GM12891 (cell line): ENCODE results near the gene HLA-F.

Experiments used
- DNase-seq: peaks from one replicate; pipeline ENCODE4 v3.0.0; 2011; ENCODE audit warnings: low spot score; ENCODE audit not compliant: insufficient read length
- FAIRE-seq: peaks from 2 replicates; lab custom pipeline; 2011; peaks lifted over from hg19 to GRCh38; lab: Jason Lieb, UNC
- PAX5 ChIP-seq: IDR thresholded peaks from 2 replicates; pipeline ENCODE4 v1.6.1; 2011; ENCODE audit warnings: low read length, moderate library complexity, mild to moderate bottlenecking; ENCODE audit not compliant: insufficient read depth, severe bottlenecking
- POLR2A ChIP-seq: IDR thresholded peaks from 2 replicates; pipeline ENCODE4 v1.6.1; 2011; ENCODE audit warnings: low read depth, low read length, control low read depth
- POLR2AphosphoS5 ChIP-seq: IDR thresholded peaks from 2 replicates; pipeline ENCODE4 v1.6.1; 2011; ENCODE audit warnings: low read depth, low read length, control low read depth
- POU2F2 ChIP-seq: IDR thresholded peaks from 2 replicates; pipeline ENCODE4 v1.6.1; 2011; ENCODE audit warnings: low read depth, mild to moderate bottlenecking, control low read depth, low read length, moderate library complexity
- SPI1 ChIP-seq: IDR thresholded peaks from 2 replicates; pipeline ENCODE4 v1.6.1; 2011; ENCODE audit warnings: low read depth, low read length, control low read depth
- TAF1 ChIP-seq: IDR thresholded peaks from 2 replicates; pipeline ENCODE4 v1.6.1; 2011; ENCODE audit warnings: low read depth, low read length, control low read depth

Gene HLA-F

DNA sequence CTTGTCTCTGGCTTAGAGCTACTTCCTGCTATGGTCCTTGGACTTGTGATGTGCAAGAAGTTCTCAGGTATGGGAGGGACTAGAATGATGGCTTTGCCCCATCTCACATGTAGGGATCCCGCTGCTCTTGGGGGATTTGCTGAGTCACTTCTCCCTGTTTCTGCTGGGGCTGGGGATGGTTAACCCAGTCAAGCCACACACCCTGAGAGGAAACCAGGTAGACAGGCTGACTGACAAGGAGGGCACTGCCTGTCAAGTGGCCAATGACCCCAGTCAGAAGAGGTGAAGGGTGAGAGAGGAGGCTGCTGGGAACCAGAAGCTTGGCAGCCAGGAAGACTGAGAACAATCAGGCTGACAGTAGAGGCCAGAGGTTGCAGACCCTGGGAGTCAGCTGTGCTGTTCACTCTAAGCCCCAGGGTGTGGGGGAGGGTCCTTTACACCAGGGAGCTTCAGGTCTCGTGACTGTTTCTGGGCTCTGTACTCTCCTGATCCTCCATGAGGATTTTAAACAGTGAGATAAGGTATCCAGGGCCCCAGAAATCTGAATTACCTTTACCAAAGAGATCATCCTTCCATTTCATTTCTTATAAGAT is 34.6 kb downstream of the HLA-F start:
- DNase-seq (no peak), FAIRE-seq (no peak)
- TF ChIP-seq SPI1, result no peak
- TF ChIP-seq POU2F2, result no peak
- no peak for TF ChIP-seq TAF1
- no peak for TF ChIP-seq PAX5
- TF ChIP-seq POLR2AphosphoS5, result no peak
- TF ChIP-seq POLR2A, result no peak

DNA sequence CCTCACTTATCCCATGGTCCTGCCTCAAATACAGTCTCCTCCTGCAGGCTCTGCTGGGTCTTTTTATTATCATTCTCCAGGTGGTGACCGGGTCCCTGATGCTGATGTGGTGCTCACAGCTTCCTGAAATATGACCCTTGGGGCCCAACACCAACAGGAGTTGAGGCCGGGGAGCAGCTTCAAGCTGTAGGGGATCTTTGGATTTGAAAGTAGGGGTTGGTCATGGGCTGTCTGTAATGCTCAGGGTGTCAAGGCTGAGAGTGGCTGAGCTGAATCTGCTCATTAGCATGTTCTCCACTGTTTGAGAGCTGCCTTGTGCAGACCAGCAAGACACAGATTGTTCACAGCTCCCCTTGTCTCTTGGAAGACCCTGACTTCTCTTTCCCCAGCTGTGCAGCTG is 35.5 kb downstream of the HLA-F start:
- FAIRE-seq (no peak), DNase-seq (no peak)
- no peak for TF ChIP-seq SPI1
- no peak for TF ChIP-seq TAF1
- no peak for TF ChIP-seq POLR2A
- TF ChIP-seq POU2F2, result no peak
- TF ChIP-seq POLR2AphosphoS5, result no peak
- no peak for TF ChIP-seq PAX5

DNA sequence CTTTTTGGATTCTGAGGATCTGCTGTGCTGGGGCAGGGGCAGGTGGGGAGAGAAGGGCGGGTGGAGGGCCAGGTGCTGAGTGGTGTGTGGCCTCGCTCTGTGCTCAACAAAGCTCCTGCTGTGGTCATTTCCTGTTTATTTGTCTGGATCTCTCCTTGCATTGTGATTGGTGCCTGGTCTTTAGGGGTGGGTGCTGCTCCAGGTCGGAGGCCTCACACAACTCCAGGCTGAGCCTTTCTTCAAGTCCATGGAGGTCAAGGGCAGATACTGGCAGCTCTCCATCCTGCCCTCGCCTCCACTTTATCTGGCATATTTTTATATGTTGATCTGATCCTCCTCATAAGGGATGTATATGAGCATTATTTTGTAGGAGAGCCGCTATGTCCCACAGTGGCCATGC is 36.2 kb downstream of the HLA-F start:
- TF ChIP-seq SPI1, result no peak
- DNase-seq (no peak), FAIRE-seq (no peak)

DNA sequence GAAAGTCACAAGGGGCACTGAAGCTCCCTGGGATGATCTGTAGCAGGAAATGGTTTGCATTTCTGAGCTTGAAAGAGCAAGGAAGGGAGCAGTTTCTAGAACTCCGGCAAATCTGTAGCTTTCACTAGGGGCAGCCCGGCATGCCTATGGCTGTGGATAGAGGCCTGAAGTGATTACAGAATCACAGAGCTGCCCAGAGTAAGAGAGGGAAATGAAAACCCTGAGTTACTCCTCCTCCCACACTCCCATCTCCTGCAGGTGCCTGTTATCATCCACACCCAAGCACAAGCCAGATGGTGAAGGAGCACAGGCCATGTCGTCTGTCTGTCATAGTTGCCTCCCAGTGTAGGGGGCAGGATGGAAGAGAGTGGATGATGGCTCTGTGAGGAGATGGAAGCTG is 37.1 kb downstream of the HLA-F start:
- TF ChIP-seq POU2F2, result no peak
- TF ChIP-seq PAX5, result no peak
- no peak for TF ChIP-seq POLR2AphosphoS5
- no peak for TF ChIP-seq POLR2A
- no peak for TF ChIP-seq TAF1
- TF ChIP-seq SPI1, result no peak
- FAIRE-seq (peak; percentile 48), DNase-seq (no peak)

DNA sequence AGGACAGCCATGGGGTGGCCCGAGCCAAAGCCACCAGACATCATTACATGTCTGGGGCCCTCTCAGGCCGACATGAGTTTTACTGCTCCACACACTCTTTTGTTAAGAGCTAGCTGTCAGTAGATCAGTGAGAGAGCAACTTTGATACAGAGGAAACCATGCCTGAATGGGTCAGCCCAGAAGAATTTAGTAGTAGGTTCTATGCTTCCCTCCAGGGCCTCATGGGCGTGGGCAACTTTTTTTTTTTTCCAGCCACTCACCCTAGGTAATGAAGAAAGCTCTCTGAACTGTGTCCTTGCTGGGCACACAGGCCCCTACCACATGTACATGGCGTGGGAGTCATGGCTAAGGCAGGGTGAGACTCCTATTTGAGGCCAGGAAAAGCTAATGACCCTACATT is 38.8 kb downstream of the HLA-F start:
- DNase-seq, result no peak
- no peak for FAIRE-seq
- TF ChIP-seq POLR2A, result no peak
- TF ChIP-seq PAX5, result no peak
- no peak for TF ChIP-seq POU2F2
- no peak for TF ChIP-seq POLR2AphosphoS5
- TF ChIP-seq TAF1, result no peak
- TF ChIP-seq SPI1, result no peak

DNA sequence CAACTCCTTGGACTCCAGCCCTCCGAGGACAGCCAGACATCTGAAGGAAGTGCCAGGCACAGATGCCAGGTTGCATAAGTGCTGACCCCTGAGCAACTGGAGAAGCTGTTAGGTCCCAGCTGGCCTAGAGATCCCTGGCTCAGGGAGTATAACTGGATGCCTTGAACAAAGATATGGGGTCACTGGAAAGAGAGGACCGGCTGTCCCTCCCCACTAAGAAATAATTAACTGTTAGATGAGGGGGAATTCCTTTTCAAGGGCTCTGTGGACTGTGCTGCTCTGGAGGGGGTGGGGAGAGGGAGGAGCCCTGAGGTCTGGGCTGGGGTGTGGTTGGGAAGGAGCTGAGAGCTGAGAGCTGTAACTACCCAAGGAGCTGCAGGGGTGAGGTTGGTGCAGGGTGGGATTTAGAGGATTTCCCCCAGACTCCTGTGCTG is 39.6 kb downstream of the HLA-F start:
- no peak for TF ChIP-seq TAF1
- no peak for TF ChIP-seq PAX5
- no peak for TF ChIP-seq POLR2A
- no peak for TF ChIP-seq POU2F2
- no peak for TF ChIP-seq POLR2AphosphoS5
- TF ChIP-seq SPI1, result no peak
- DNase-seq, result no peak

DNA sequence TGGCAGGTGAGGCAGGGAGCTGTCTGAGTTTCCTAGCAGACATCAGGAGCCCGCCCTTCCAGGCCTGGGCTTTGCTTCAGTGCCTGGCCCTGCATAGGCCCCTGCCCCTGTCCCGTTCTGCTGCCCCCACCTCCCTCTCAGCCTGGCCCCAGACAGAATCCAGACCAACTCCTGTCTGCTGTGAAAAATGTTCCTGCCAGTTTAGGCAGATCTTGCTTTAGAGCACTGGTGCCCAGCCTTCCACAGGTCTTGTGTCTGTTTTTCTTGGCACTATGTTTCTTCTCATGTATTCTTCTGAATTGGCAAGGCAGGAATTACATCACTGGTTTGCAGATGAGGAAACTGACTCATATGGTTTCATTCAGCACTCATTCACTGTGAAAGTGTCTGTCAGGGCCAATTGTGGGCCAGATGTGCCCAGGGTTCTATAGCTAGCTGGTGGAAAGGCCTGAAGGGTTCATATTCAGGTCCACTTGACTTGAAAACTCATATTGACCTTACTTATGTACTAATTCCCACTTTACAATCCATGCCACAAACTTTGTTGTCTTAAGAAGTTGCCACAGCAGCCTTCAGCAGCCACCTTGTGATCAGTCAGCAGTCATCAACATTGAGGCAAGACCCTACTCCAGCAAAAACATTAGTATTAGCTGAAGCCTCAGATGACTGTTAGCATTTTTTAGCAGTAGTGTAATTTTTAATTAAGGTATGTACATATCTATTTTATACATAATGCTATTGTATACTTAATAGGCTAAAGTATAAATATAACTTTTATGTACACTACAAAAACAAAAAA is 40.5 kb downstream of the HLA-F start:
- FAIRE-seq (no peak), DNase-seq (no peak)
- no peak for TF ChIP-seq TAF1
- no peak for TF ChIP-seq SPI1
- no peak for TF ChIP-seq PAX5
- no peak for TF ChIP-seq POU2F2
- no peak for TF ChIP-seq POLR2A
- TF ChIP-seq POLR2AphosphoS5, result no peak

More for the DNA sequence above, 39.6 kb downstream of the HLA-F start:
- FAIRE-seq, result no peak

DNA sequence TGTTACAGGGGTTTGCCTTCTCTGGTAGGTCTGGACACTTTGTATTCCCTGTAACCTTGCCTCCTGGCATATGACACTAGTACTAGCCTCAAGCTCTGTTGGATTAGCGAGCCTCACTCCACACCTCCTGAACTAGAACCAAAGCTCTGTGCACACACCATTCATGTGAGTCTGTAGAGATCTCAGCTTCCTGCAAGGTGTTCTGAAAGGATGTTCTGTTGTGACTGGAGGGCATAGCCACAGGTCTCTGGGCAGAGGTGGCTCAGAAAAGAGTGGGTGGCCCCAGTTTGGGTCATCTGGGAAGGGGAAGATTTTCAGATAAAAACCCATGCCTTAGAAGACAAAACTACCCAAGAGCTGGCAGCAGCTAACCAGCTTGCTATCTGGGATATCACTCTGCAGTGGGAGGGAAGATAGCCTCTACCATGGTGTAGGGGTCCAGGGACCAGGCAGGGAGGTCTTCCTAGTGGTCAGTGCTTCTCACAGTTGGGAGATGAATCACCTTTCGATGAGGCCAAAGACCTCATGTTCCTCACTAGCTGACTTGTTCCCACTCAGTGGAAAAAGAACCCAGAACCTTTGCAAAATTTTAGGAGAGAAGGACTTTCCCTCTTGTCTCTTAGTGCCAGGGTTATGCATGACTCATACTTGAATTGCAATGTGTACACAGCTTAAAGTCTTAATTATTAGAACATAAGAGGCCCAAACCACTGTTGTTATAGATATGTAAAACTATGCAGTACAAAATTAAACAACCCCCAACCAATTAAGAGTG is 41.4 kb downstream of the HLA-F start:
- no peak for FAIRE-seq
- TF ChIP-seq TAF1 (no peak), POLR2AphosphoS5 (no peak), PAX5 (no peak), POU2F2 (no peak), SPI1 (no peak), POLR2A (no peak)
- DNase-seq, result no peak

DNA sequence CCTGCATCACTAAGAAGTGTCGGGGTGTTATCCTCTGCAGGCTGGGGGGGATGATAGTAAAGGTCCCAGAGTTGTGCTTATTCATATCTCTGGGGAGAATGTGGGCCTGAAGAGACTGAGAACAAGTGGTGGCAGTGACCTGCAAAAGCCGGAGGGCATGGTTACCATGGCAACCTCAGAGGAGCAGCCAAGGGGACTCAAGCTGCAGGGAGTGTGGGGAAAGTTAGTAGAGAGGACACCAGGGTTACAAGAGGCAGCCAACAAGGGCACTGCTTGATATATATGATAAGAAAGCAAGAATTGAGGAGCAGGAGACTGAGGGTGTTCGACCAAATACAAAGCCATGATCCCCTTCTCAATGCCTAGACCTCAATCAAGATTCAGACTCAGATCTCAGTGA is 46.1 kb downstream of the HLA-F start:
- no peak for TF ChIP-seq PAX5
- TF ChIP-seq TAF1, result no peak
- no peak for TF ChIP-seq POLR2AphosphoS5
- TF ChIP-seq POLR2A, result no peak
- TF ChIP-seq POU2F2, result no peak
- no peak for DNase-seq
- FAIRE-seq, result no peak

DNA sequence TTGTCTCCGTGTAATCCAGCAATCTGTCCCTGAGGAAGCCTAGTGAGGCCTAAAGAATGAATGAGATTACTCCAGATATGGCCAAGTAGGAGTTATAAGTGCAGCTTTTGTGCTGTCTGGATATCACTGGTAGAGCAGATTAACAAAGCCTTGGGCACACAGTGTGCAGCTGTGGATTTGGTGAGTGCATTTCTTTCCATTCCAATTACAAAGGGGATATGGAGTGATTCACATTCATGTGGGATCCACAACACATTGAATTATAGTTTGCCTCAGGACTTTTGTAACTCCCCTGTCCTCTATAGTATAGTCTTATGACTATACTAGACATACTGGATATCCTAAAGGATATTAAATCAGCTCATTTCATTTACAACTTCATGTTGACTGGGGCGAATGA is 47.1 kb downstream of the HLA-F start:
- FAIRE-seq (no peak), DNase-seq (no peak)
- no peak for TF ChIP-seq POLR2A
- TF ChIP-seq POU2F2, result no peak
- no peak for TF ChIP-seq TAF1
- no peak for TF ChIP-seq POLR2AphosphoS5
- TF ChIP-seq SPI1, result no peak
- no peak for TF ChIP-seq PAX5
